Coronary artery (tissue), 2 donors: ENCODE measurements around the gene DNMT1.
A peak's percentile ranks its signal among the peaks of the same experiment; 100 is the strongest.

Experiments
- DNase-seq: peaks from one replicate; pipeline ENCODE4 v3.0.0-alpha.2; 2017; ENCODE audit warnings: low spot score
- H3K27ac ChIP-seq, 2 donors: fragments of 200-600 bp; sonication (generic); one replicate each; pipeline ENCODE4 v1.5.1; 2016 to 2019
- H3K4me3 ChIP-seq: fragments of 200-600 bp; sonication (generic); 2 replicates; pipeline ENCODE4 v1.5.1; 2016; ENCODE audit warnings: mild to moderate bottlenecking, moderate library complexity
- TF ChIP-seq, protein P1 (sequence below): fragments of 200-600 bp; sonication (generic); IDR thresholded peaks from one replicate; pipeline ENCODE4 v1.5.1; 2019; ENCODE audit warnings: antibody characterized with exemption

DNMT1 gene

DNA sequence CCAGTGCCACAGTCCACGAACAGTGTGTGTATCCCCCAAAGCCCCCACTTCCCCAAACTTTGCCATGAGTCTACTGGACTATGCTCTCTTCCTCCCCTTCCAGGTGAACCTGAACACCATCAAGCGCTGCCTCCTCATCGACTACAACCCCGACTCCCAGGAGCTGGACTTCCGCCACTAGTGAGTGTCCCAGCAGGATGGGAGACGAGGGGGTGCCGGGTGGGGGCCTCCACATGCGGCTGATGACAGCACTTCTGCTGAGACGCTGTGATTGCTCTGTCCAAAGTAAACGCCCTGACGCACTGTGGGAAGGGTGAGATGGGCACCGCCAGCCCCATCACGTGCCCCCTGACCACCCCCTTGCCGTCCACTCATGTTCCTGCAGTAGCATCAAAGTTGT, 85.2 kb downstream of the DNMT1 start:
- TF ChIP-seq, protein P1, sequence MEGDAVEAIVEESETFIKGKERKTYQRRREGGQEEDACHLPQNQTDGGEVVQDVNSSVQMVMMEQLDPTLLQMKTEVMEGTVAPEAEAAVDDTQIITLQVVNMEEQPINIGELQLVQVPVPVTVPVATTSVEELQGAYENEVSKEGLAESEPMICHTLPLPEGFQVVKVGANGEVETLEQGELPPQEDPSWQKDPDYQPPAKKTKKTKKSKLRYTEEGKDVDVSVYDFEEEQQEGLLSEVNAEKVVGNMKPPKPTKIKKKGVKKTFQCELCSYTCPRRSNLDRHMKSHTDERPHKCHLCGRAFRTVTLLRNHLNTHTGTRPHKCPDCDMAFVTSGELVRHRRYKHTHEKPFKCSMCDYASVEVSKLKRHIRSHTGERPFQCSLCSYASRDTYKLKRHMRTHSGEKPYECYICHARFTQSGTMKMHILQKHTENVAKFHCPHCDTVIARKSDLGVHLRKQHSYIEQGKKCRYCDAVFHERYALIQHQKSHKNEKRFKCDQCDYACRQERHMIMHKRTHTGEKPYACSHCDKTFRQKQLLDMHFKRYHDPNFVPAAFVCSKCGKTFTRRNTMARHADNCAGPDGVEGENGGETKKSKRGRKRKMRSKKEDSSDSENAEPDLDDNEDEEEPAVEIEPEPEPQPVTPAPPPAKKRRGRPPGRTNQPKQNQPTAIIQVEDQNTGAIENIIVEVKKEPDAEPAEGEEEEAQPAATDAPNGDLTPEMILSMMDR, result no peak
- no peak for DNase-seq
- Histone ChIP-seq H3K27ac (no peak overlapping the region), H3K4me3 (no peak overlapping the region)

DNA sequence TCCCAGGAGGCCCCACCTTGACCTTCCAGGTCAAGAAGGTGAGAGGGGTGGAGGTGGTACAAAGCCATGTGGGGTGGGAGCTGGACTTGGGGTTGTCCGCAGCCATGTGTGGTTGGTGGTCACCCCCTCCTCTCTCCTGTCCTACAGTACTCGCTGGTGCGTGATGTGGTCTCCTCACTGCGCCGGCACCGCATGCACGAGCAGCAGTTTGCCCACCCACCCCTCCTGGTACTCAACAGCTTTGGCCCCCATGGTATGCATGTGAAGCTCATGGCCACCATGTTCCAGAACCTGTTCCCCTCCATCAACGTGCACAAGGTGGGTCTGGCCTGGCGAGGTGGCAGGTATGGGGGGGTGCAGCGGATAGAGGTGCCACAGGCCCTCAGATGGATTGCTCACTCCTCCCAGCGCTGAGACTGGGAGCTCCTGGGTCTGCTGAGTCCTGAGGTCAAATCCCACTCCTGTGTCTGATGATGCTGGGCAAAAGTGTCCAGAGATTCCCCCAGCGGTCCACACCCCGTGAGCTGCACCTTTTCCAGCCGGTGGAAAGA, 86.9 kb downstream of the DNMT1 start:
- H3K4me3 ChIP-seq, result no peak overlapping the region
- H3K27ac ChIP-seq, result no peak overlapping the region
- DNase-seq, result no peak
- TF ChIP-seq, protein P1, result no peak

DNA sequence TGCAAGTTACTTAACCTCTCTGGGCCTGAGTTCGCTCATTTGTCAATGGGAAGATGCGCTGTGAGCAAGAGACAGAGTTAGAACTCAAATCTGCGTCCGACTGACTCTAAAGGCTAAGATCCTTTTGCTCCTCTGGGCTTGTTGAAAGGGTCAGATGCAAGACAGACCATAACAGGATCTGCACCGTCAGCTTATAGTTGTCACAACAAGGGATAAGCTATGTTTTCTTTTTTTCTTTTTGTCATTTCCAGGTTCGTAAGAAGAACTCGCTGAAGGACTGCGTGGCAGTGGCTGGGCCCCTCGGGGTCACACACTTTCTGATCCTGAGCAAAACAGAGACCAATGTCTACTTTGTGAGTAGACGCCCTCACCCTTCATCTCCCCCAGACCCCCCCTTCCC, 87.5 kb downstream of the DNMT1 start:
- DNase-seq, result no peak
- H3K4me3 ChIP-seq, result peak overlapping the region; percentile 81
- H3K27ac ChIP-seq, result no peak overlapping the region
- TF ChIP-seq, protein P1, result no peak

DNA sequence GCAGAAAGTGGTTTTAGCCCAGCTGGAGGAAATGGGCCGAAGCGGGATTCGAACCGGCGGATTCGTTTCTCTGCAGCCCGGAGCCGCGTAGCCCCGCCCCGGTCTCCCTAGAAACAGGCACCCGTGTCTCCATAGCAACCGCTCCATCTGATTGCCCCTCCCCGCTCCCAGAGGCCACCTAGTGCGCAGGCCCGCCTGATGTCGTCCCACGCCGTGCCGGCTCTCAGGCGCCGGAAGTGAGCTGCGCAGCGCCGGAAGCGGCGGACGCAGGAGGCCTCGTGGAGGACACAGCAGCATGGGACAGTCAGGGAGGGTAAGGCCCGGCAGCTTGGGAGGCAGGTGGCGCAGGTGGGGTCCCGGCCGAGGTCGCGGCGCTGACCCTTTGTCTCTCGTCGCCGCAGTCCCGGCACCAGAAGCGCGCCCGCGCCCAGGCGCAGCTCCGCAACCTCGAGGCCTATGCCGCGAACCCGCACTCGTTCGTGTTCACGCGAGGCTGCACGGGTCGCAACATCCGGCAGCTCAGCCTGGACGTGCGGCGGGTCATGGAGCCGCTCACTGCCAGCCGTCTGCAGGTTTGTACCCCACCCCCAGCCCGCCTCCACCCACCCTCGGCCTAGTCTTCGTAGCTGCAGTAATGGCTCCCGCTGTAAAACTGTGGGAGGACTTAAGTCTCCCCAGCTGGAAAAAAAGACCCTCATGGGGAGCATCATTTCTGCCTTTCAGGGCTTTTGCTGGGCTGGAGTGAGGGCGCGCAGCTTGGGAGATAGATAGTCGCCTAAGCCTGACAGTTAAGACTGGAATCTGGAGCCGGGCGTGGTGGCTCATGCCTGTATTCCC, 88.4 kb downstream of the DNMT1 start, which contains the start of gene PPAN:
PPAN (plus strand) TSS at position 263 of the 837 bp plus-strand sequence; CDS start at position 296, 33 bp downstream.
- H3K4me3 ChIP-seq, result peak within 1 kb of the TSS; percentile 81
- peak within 1 kb of the TSS in 1 of 2 donors; percentile 71 for H3K27ac ChIP-seq
- TF ChIP-seq, protein P1, result no peak
- DNase-seq, result peak; percentile 97

DNA sequence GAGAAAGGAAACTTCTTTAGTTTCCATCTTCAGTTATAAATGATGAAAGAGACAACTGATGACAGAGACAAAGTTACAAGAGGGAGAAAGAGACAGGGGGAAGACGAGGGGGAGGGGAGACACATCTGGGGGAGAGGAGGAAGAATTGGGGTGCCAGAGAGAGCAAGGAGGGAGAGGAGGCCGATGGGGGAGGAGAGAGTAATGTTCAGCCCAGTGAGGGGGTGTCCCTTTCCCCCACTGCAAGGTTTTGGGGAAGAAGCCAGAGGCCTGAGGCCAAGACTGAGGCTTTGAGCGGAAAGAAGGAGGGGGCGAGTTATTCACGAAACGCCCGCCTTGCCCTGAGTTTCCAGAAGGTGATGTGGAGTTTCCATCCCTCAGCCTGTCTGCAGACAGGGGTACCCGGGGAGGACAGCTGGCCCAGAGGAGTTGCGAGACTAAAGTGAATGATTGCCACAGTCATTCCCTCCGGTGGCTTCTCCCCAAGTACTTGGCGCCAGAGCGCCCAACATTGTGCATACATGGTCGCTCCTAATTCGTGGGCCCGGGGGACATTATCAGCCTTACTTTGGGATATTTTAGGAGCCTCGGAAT, 89.1 kb downstream of the DNMT1 start:
- TF ChIP-seq, protein P1, result no peak
- H3K4me3 ChIP-seq, result peak overlapping the region; percentile 81
- peak overlapping the region in 1 of 2 donors; percentile 71 for H3K27ac ChIP-seq
- no peak for DNase-seq

DNA sequence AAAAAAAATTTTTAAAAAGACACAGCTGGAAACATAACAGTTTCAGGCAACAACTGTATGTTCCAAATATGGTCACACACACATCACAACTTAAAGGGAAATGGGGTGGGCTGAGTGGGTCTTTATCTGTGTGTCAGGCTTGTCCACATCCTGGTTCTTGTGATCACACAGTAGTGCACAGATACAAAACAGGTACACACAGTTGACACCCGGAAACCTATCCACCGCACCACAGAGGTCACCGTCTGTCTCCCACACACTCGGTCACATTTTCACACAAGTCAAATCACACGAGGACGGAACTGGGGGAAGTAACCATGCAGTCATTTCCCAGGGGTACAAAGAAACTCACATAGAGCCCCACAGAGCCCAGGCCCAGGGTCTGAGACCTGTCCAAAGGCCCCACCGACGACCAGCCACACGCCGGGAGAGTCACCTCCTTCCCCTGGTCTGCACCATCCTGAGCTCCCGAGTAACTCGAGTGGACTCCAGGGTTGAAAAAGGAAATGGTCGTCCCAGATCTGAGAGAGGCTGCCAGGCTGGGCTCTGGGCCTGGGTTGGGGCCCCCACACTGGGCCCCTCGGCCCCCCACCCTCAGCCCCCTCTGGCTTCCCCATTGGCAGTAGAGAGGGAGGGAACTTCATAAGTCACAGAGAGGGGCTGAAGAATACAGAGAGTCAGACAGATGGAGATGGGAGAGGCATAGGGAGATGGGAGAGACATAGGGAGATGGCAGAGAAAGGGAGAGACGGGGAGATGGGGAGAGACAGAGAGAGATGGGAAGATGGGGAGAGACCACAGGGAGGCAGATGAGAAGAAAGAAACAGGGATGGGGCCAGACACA, 89.9 kb downstream of the DNMT1 start:
- Histone ChIP-seq H3K27ac (peak overlapping the region in 1 of 2 donors; percentile 51), H3K4me3 (no peak overlapping the region)
- TF ChIP-seq, protein P1, result no peak
- no peak for DNase-seq
